T-helper 1 cell treated with Interleukin-12 subunit alpha and Interleukin-12 subunit beta and Interleukin-4 antibody, amounts not matched to agents 30 μg/mL and 1 μg/mL, for 36 hours (primary cell): ENCODE data around the gene PLA2G10.
"Not testable (repeated sequence)": the region's sequence is repeated elsewhere in the genome, so short reads cannot be mapped to it uniquely, and the experiment has no call there.

Experiments used
- H3K27ac Mint-ChIP-seq: one replicate; pipeline ENCODE4 v1.8.0; 2021; ENCODE audit warnings: mild to moderate bottlenecking, mixed read lengths
- H3K27me3 Mint-ChIP-seq: one replicate; pipeline ENCODE4 v1.8.0; 2021; ENCODE audit warnings: low read depth, mixed read lengths
- H3K36me3 Mint-ChIP-seq: one replicate; pipeline ENCODE4 v1.8.0; 2021; ENCODE audit warnings: low read depth, mixed read lengths
- H3K4me1 Mint-ChIP-seq: one replicate; pipeline ENCODE4 v1.8.0; 2021; ENCODE audit warnings: low read depth, mixed read lengths
- H3K4me3 Mint-ChIP-seq: one replicate; pipeline ENCODE4 v1.8.0; 2021; ENCODE audit warnings: mild to moderate bottlenecking, moderate library complexity, mixed read lengths
- H3K9me3 Mint-ChIP-seq: one replicate; pipeline ENCODE4 v1.8.0; 2021; ENCODE audit warnings: mixed read lengths

Gene PLA2G10

DNA sequence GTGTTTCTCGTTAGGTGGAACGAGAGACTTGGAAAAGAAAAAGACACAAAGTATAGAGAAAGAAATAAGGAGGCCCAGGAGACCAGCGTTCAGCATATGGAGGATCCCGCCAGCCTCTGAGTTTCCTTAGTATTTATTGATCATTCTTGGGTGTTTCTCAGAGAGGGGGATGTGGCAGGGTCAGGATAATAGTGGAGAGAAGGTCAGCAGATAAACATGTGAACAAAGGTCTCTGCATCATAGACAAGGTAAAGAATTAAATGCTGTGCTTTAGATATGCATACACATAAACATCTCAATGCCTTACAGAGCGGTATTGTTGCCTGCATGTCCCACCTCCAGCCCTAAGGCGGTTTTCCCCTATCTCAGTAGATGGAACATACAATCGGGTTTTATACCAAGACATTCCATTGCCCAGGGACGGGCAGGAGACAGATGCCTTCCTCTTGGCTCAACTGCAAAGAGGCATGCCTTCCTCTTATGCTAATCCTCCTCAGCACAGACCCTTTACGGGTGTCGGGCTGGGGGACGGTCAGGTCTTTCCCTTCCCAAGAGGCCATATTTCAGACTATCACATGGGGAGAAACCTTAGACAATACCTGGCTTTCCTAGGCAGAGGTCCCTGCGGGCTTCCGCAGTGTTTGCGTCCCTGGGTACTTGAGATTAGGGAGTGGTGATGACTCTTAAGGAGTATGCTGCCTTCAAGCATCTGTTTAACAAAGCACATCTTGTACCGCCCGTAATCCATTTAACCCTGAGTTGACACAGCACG, 57.7 kb downstream of the PLA2G10 start:
- H3K4me1 Mint-ChIP-seq, result peaks cover 31% of the 10 kb centered on the region
- H3K9me3 Mint-ChIP-seq, H3K36me3 Mint-ChIP-seq, H3K4me3 Mint-ChIP-seq, H3K27ac Mint-ChIP-seq, H3K27me3 Mint-ChIP-seq: not testable (repeated sequence)

DNA sequence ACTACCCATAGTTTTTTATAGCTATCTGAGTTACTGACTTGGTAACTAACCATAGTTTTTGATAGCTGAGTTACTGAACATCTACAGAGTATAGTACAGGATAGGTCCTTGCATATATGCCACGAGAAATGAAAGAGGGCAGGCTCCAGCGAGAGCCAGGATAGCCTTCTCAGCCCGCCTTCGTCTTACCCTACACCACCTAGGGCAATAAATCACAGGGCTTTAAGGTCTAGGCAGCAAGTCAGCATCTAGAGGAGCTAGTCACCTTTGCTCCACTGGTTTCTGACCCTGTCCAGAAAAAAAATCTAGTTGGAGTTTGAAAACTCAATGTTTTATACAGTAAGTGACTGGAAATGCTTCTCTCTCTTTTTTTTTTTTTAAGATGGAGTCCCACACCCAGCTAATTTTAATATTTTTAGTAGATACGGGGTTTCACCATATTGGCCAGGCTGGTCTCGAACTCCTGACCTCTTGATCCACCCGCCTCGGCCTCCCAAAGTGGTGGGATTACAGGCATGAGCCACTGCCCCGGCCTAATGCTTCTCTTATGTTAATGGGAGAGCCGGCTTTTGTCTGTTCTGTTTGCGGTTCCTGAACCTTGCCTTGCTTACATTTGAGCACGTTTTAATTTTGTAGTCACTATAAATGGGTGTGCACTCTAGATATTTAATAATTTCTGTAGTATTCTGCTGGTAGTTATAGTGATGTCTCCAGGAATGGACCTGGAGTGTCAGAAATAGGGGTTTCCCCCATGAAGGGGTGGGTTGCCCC, 58.5 kb downstream of the PLA2G10 start:
- Mint-ChIP-seq H3K4me3 (no peak overlapping the region), H3K27me3 (no peaks in the 10 kb centered on the region), H3K27ac (no peak overlapping the region), H3K4me1 (peaks cover 27% of the 10 kb centered on the region), H3K36me3 (peaks cover 4% of the 10 kb centered on the region), H3K9me3 (no peaks in the 10 kb centered on the region)

DNA sequence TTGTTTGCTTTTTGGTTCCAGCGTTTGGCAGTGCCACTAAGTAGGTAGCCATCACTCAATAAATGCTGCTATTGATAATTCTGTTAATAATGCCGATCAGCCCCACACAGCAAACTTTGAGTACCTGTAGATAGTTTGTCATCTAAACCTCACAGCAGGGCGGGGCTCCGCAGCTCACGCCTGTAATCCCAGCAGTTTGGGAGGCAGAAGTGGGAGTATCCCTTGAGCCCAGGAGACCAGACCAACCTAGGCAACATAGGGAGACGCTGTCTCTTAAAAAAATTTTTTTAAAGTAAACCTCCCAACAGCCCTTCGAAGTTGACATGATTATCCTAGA, 59.8 kb downstream of the PLA2G10 start:
- Mint-ChIP-seq H3K4me3 (peak overlapping the region; percentile 100), H3K4me1 (peaks cover 26% of the 10 kb centered on the region), H3K9me3 (no peaks in the 10 kb centered on the region), H3K27ac (peak overlapping the region; percentile 100), H3K27me3 (no peaks in the 10 kb centered on the region), H3K36me3 (peaks cover 6% of the 10 kb centered on the region)

DNA sequence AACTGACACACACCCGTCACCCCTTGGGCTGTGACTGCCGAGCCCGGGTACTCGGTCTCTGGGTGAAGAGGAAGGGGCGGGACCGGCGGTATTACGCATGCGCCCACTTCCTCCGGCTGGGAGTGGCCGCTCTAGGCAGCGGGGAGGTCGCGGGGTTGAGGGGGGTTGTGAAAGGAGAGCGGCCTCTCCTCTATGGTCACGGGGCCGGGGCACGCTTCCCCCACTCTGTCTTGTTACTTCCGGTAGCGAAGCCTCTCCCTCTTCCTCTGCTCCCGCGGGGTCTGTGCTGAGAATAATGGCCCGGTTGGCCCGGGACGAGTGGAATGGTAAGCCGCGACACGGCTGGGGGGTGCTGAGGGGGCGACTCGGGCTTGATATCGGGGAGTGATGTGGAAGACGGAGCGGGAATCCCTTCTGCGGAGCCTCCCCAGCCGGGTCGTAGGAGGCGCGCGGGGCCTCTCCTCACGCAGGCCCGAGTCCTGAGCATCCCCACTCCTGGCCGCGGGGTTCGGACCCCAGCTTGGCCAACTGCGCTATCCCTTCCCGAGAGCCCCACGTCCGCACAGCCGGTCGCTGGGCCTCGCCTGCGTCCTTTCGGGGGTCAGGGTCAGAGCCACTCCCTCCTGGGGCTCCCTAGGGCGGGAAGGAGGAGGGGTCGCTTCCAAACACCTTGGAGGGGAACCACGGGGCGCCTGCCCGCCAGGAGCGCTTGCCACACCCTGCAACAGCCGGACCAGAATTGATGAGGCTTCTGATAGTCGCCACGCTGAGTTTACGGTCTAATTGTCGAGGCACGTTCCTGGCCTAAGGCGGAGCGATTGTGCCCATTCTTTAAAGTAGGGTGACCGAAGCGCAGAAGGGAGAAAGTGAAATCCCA, 61.2 kb downstream of the PLA2G10 start, which contains the start of gene BFAR:
TSS of gene BFAR (plus strand) at position 259 of the 877 bp plus-strand sequence. CDS start 11,396 bp downstream, outside the sequence.
- H3K27me3 Mint-ChIP-seq, result no peaks in the 10 kb centered on the region
- peaks cover 7% of the 10 kb centered on the region for H3K36me3 Mint-ChIP-seq
- peak within 1 kb of the TSS; percentile 100 for H3K4me3 Mint-ChIP-seq
- H3K27ac Mint-ChIP-seq, result peak within 1 kb of the TSS; percentile 100
- no peaks in the 10 kb centered on the region for H3K9me3 Mint-ChIP-seq
- H3K4me1 Mint-ChIP-seq, result peaks cover 34% of the 10 kb centered on the region

DNA sequence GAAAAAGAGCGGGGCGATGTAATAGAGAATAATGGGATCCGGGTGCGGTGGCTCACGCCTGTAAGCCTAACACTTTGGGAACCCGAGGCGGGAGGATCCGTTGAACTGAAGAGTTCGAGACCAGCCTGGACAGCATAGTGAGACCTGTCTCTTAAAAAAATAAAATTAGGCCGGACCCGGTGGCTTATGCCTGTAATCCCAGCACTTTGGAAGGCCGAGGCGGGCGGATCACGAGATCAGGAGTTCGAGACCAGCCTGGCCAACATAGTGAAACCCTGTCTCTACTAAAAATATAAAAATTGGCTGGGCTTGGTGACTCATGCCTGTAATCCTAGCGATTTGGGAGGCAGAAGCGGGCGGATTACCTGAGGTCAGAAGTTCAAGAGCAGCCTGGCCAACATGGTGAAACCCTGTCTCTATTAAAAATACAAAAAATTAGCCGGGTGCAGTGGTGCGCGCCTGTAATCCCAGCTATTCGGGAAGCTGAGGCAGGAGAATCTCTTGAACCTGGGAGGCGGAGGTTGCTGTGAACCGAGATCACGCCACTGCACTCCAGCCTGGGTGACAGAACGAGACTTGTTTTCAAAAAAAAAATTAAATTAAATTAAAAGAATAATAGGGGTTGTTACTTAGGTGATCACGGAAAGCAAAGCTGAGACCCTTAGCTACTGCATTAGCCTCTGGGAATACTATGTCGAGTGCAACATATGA, 63.3 kb downstream of the PLA2G10 start:
- H3K9me3 Mint-ChIP-seq, H3K27me3 Mint-ChIP-seq: not testable (repeated sequence)
- H3K4me3 Mint-ChIP-seq, result peak overlapping the region; percentile 100
- peaks cover 32% of the 10 kb centered on the region for H3K4me1 Mint-ChIP-seq
- peak overlapping the region; percentile 100 for H3K27ac Mint-ChIP-seq
- H3K36me3 Mint-ChIP-seq, result peaks cover 19% of the 10 kb centered on the region

DNA sequence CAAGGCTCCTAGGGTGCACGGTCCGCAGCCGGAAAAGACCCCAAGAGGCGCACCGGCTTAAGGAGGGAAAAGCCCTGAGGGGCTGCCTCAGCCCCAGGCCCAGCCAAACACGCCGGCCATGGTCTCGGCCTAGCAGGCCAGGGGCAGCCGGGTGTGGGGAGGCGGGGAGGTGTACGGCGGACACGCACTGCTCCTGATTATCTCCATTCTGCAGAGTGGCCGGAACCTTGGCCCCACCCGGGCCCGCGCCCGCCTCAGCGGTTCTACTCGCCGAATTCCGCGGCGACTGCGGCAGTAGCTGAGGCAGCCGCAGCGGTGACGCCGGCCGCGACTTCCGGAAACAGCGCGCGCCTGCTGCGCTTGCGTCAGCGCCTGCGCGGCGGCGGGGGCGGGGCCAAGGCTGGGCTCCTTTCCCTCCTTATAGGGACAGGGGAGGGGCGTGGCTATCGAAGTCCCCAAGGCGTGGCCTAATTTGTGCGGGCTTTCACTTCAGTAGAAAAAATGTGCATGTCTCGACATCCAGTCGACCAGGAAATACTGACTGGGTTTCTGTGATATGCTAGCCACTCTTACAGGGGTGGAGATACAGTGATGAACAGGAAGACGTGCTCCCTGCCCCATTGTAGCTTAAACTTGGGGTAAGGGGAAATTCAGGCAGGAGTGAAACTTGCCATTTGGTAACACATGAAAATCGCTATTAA, 64.0 kb downstream of the PLA2G10 start, which contains the start of gene PARN:
TSS of gene PARN (minus strand) at position 342 of the 701 bp plus-strand sequence. CDS start at position 207, 135 bp downstream.
- peak within 1 kb of the TSS; percentile 98 for H3K27ac Mint-ChIP-seq
- H3K9me3 Mint-ChIP-seq, result no peaks in the 10 kb centered on the region
- peak within 1 kb of the TSS; percentile 90 for H3K4me3 Mint-ChIP-seq
- H3K27me3 Mint-ChIP-seq, result no peaks in the 10 kb centered on the region
- H3K4me1 Mint-ChIP-seq, result peaks cover 33% of the 10 kb centered on the region
- peaks cover 22% of the 10 kb centered on the region for H3K36me3 Mint-ChIP-seq

DNA sequence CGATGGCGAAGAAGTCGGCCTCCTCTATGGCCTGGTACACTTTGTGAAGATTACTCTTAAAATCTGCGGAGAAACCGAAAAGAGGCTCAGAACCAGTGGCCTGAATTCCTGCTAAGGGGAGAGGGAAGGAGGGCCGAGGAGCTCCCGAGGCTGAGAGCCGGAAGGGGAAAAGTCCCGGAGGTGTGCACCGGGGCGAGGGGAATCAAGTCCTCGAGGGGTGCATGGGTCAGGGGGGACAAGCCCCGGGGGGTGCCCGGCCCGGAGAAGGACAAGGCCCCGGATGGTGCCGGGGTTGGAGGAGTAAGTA, 64.5 kb downstream of the PLA2G10 start:
- no peaks in the 10 kb centered on the region for H3K9me3 Mint-ChIP-seq
- peaks cover 30% of the 10 kb centered on the region for H3K4me1 Mint-ChIP-seq
- peak overlapping the region; percentile 90 for H3K4me3 Mint-ChIP-seq
- H3K27ac Mint-ChIP-seq, result peak overlapping the region; percentile 98
- no peaks in the 10 kb centered on the region for H3K27me3 Mint-ChIP-seq
- peaks cover 23% of the 10 kb centered on the region for H3K36me3 Mint-ChIP-seq

DNA sequence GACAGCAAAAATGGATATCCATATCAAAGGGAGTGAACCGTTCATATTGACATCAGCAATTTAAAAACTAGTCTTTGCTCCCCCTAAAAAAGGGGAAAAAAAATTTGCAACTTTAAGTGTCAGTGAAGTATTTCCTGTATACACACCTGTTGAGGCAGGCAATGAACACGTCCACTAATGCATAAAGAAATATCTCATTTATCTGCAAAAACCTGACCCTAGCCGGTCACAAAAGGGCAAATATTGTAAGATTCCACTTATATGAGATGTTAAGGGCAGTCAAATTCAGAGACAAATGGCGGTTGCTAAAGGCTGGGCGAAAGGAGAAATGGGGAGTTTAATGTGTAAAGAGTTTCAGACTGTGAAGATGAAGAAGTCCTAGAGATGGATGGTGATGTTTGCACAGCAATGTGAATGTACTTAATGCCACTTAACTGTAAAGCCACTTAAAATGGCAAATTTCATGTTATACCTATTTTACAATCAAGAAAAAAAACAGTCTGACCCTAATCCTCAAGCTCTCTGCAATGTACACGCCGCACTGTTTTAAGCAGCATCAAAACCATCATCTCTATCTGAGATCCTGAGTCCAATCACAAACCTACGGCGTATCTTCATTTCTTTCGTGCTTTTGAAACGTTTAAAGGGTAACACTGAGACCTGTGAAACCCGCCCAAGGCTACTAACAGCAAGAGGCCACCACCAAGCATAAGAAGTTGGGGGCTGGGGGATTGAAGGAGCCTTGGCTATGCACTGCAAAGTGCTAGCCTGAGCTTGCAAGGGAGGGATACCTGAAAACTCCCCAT, 65.1 kb downstream of the PLA2G10 start:
- H3K27ac Mint-ChIP-seq, result peak overlapping the region; percentile 98

DNA sequence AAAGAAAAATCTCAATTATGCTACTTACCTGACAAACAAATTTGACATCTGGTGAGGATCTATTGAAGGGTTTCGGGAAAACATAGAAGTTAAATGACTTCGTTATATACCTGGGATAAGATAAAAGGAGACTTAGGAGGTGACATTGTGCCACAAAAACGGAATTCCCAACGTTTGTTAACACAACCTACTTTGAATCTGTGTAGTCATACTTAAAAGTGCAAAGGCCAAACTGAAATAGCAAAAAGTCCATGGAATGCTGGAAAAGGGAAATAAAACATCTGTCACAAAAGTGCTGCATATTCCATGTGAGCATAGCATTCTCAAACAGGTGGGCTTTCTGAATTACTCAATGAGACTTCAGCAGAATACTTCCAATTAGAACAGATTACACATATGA, 67.0 kb downstream of the PLA2G10 start:
- peaks cover 30% of the 10 kb centered on the region for H3K36me3 Mint-ChIP-seq
- no peak overlapping the region for H3K4me3 Mint-ChIP-seq
- no peaks in the 10 kb centered on the region for H3K27me3 Mint-ChIP-seq
- no peaks in the 10 kb centered on the region for H3K9me3 Mint-ChIP-seq
- peaks cover 24% of the 10 kb centered on the region for H3K4me1 Mint-ChIP-seq
- H3K27ac Mint-ChIP-seq, result no peak overlapping the region

More for the DNA sequence above, 65.1 kb downstream of the PLA2G10 start:
- H3K9me3 Mint-ChIP-seq, result no peaks in the 10 kb centered on the region
- H3K36me3 Mint-ChIP-seq, result peaks cover 26% of the 10 kb centered on the region
- no peaks in the 10 kb centered on the region for H3K27me3 Mint-ChIP-seq
- H3K4me3 Mint-ChIP-seq, result peak overlapping the region; percentile 90
- peaks cover 25% of the 10 kb centered on the region for H3K4me1 Mint-ChIP-seq
